Adrenal gland (tissue), 5 donors: Measurements from ENCODE around the gene ANO10.

Source experiments
- POLR2A ChIP-seq, 2 donors: fragments of 450-650 bp; IDR thresholded peaks; one replicate each; pipeline ENCODE4 v1.6.1; 2017; ENCODE audit warnings: antibody characterized with exemption in 2 of 2, mild to moderate bottlenecking in 2 of 2, moderate library complexity in 1 of 2
- TF ChIP-seq, protein P1 (sequence below), 6 experiments: fragments of 450-650 bp in 4 of 6; fragments of 200-600 bp in 2 of 6; sonication (generic) in 1 of 6; IDR thresholded peaks; 1 replicate in 5 of 6; 2 replicates in 1 of 6; pipeline versions ENCODE4 v1.5.1 to v1.8.0; 2016 to 2021; ENCODE audit warnings: antibody characterized with exemption in 6 of 6, mild to moderate bottlenecking in 2 of 6, moderate library complexity in 1 of 6
- donor health status: DM: no; HTN: no; CAD: no.

DNA sequence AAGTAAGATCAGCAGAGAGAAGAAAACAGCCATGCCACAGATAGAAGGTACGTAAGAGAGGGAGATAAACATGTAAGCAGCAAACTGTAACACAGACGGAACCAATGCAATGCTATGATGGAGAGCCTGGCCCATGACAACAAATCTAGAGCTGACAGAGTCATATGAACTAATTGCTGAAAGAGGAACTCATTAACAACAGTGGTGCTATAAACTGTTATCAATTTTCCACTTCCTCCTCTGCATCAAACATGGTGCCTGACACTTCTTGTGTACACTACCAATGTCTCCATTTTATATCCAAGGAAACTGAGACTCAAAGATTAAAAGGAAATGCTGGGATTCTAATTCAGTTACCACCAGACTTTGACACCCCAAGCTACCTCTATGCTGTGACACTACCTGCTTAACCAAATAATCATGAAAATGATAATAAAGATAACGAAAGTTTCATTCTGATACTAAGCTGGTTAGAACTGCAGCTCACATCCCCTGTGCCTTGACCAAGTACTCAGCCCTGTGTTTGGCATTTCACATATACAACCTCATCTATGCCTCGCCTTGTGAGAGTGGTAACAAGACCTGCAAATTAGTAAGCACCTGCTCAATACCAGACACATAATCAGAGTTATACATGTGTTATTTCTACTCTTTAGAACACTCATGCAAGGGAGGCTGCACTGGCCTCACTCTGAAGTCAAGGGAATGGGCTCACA is 79.3 kb downstream of the ANO10 start:
- TF ChIP-seq, protein P1, sequence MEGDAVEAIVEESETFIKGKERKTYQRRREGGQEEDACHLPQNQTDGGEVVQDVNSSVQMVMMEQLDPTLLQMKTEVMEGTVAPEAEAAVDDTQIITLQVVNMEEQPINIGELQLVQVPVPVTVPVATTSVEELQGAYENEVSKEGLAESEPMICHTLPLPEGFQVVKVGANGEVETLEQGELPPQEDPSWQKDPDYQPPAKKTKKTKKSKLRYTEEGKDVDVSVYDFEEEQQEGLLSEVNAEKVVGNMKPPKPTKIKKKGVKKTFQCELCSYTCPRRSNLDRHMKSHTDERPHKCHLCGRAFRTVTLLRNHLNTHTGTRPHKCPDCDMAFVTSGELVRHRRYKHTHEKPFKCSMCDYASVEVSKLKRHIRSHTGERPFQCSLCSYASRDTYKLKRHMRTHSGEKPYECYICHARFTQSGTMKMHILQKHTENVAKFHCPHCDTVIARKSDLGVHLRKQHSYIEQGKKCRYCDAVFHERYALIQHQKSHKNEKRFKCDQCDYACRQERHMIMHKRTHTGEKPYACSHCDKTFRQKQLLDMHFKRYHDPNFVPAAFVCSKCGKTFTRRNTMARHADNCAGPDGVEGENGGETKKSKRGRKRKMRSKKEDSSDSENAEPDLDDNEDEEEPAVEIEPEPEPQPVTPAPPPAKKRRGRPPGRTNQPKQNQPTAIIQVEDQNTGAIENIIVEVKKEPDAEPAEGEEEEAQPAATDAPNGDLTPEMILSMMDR (IDR thresholded peaks at IDR 0.05), result no peak
- no peak for TF ChIP-seq POLR2A (IDR thresholded peaks at IDR 0.05)
